Dermis blood vessel endothelial cell (primary cell): Measurements from ENCODE around the gene AGXT. TPM values are rescaled to one million over a fixed set of nuclear protein-coding genes. Genes with fewer than 3 reads are reported as not detected.

Experiments used
- DNase-seq: peaks from one replicate; pipeline ENCODE4 v3.0.0; 2010
- total RNA-seq: library from RNA; depleted of rRNA; stranded (reverse); fragments of >200 nt; gene quantifications from 2 replicates; pipeline ENCODE4 v1.2.3, GENCODE V29; 2014

AGXT gene
- total RNA-seq, 1 donor from 2014 or later, result not detected

DNA sequence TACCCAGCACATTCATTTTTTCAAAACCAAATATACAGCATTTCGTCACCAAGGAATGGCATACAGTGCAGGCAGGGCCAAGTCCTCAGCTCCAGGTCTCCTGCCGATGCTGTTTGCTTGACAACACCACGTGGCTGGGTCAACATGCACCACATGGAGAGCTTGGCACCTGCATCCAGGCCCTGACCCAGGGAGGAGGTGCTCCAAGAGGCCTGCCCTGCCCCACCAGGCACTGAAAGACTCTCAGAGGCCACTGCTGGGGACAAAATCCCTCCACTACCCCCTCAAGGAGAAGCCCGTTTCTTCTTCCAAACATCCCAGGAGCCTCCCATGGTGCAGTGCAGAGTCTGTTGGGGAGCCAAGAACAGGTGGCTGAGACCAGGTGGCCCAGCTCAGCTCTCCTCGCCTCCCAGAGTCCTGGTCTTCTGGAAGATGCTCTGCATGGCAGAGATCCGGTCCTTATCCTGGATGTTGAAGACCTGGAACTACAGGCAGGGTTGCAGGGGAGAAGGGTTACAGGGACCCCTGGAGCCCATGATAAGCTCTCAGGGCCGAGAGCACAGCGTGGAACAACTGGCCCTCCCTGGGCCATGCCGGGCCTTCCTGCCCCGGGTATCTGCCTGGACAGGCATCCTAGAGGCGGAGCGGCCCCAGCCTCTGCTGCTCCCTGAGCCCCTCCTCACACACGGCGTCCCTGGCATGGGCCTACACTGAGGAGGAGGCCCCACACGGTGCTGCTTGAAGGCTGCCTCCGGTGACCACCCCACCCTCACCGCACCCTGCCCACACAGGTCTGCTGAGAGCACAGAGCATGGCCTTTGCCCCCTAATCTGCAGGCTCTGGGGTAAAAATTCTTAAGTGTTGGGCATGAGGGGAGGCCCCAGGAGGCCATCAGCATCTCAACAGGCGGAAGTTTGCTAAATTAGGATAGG lies 18.3 kb downstream of the AGXT start:
- DNase-seq, result no peak

DNA sequence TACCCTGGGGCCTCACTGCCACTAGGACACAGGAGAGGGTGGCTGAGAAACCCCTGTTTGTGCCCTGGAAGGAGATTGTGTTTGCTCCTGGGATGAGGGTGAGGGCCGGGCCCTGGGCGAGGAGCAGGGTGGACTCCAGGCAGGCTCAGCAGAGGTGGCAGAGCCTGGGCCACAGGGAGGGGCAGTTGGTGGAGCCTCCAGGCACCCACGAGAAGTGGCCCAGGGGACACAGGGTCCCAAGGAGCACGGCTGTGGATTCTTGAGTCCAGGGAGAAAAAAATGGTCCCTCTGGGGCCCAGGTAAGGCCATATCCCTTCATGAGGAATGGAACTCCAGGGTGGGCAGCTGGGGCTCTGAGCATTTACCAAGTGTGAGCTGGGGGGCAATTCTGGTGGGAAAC lies 19.0 kb downstream of the AGXT start:
- DNase-seq, result no peak

DNA sequence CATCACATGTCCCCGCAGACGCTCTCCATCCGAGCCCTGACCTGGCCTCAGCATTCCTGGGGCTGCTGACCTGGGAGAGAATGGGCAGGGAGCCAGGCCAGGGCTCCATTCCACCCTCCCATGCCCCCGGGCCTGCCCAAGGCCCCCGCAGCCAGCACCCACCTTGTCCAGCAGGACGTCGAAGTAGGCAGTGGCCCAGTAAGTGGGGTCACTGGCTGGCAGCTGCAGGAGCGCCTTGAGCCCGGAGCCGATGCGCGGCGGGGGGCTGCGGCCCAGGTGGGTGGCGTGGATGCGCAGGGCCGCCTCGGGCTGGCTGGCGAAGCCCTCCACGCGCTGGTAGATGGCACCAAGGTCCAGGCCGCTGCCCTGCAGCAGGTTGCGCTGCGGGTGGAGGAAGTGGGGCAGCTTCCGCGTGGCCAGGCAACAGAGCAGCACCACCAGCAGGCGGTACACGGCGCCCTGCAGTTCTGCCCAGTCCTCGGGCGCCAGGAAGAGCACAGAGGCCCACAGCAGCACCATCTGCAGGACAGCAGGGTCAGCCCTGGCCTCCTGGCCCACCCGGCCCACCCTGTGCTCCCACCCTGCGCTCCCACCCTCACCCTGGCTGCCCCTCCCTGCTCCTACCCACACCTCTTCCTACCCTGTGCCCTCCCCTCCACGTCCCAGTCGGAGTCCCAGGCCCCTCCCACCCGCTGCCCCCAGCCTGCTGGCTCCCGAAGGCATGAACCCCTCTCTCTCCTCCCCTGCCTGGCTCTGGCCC lies 19.7 kb downstream of the AGXT start:
- no peak for DNase-seq

DNA sequence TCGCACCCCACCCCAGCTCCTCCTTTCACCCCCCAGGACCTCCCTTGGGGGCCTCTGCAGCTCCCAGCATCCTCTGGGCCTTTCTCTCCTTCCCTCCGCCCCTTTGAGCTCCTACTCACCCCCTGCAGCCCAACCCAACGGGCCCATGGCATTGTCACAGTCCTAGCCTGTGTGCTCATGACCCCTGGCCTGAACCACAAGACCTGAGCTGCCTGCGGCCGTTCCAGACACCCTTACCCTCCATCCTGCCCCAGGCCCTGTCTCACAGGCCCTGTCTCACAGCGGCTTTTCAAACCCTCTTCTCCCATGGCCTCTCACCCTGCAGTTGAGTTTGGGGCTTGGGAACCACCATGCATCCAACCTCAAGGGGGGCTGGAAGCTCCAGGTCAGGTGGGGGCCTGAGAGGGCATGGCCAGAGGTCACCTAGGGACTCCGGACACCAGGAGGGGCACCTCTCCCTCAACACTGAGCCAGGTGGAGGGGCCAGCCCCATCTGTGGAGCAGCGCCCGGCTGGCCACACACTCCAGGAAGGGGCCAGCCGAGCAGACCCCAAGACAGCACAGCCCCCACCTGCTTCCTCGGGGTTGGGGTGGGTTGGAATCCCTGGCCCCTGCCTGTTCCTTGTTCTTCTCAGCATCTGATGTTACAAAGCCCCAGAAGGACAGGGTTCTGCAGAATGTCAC lies 20.4 kb downstream of the AGXT start:
- no peak for DNase-seq

DNA sequence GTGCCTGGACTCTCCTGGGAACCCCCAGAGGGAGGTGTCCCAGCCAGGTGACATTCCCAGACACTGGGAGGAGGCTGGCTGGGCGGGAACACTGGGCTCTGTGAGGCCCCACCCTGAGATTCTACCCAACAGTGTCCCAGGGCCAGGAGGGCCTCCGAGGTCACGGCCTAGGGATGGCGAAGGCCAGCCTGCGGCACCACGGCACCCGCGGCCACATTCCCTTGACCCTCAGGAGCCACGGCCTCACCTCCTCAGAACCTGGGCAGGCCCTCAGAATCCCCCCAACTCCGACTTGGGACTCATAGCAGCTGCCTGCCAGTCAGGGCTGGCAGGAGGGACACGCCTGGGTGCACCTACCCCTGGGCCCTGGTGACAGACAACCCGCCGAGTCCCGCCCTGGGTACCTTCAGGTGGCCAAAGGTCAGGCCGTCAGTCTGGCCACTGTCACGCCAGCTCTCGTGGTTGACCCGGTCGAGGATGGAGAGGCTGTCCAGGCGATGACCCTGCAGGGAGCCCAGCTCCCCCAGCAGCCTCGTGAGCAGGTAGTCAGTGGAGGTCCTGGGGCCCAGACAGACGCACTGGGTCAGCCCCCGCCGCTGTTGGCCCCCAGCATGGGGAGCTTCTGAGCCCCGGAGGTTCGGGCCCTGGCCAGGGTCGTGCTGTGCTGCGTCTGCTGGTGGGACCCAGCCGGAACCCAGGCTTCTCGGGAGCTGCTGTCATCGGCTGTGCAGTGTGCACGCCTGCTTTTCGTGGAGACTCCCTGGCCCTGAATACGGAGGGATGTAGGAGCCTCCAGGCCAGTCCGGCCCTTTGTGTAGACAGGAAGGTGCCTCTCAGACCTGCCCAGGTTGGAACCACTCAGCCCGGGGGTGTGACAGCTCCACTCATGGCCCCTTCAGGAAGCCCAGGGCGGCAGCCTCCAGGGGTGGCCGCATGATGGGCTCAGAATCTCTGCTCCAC lies 21.3 kb downstream of the AGXT start:
- DNase-seq, result no peak

DNA sequence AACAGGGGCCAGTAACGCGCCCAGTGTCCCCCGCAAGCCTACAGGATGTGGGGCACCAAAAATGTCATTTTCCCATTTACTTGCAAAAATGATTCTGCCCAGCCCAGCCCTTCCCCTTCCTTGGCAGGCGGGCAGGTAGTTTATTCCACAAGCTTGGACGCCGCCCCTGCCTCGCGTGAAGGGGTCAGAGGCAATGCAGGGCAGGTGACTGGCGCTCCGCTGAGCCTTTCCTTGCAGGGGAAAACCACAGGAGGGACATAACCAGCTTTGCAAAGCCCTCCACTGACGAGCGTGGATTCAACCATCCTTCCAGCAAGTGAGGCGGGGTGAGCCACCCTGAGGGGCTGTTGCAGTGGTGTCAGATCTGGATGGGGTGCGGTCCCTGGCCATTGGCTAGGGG lies 22.1 kb downstream of the AGXT start:
- no peak for DNase-seq

DNA sequence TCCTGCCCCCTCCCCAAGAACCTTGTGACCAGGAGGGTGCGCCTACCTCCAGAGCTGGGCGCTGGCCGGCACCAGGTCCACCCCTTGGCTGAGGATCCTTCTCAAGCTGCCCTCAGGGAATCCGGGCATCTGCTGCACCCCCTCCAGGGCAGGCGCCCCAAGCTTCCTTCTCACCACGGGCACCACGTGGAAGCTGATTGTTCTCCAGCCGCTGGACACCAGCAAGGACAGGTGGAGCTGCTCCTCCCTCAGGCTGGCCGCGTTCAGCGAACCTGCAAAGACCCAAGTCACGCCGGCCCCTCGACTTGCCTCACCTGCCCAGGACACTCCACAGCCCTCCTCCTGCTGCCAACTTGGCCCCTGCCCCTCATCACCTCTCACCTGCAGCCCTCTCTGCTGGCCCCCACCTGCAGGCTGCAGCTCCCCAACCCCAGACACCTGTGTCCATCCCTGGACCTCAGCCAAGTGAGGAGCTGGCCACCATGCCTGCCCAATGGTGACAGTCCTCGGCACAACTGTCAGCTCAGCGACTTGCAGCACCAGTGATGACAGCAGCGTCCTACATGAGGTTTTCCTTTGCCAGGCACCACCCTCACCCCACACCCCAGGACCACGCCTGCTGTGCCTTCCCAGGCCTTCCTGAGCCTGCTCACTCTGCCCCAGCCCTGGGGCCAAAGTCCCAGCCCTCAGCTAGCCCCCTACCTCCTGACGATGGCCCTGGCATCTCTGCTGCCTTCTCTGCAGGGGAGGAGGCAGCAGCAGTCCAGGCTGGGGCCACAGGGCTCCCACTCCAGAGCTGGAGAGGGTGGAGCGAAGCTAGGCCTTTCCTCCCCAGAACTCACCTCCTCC lies 23.1 kb downstream of the AGXT start:
- no peak for DNase-seq

DNA sequence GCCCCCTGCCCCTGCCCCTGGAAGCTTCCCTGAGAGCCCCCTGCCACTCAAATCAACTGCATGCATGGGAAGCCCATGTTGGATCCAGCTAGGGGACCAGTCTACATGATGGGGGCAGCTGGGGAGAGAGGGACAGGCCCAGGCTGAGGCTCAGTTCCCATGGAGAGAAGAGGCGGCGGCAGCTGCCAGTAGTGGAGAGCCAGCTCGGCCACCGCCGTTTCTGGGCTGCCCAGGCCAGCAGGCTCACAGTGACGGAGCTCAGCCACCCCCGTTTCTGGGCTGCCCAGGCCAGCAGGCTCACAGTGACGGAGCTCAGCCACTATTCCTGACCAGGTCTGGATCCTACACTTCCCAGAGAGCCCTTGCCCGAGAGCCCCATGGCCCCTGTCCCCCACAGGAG lies 23.7 kb downstream of the AGXT start:
- DNase-seq, result no peak

DNA sequence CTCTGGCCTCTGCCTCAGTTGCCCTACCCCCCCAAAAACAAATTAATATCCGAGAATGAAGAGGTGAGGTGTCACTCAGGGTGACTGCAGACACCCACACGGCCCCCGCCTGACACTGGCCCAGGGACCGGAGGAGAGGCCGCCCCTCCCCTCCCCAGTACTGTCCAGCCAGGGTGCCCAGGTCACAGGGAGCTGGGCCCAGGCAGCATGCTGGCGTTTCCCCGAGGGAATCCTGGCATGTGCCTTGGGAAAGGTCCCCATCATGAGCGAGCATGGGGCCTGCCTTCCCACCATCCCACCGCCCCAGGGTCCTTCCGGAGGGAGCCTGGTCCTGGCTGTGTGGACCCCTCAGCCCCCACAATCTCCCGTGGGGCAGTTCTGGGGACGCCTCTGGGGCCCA lies 24.3 kb downstream of the AGXT start:
- DNase-seq, result no peak

DNA sequence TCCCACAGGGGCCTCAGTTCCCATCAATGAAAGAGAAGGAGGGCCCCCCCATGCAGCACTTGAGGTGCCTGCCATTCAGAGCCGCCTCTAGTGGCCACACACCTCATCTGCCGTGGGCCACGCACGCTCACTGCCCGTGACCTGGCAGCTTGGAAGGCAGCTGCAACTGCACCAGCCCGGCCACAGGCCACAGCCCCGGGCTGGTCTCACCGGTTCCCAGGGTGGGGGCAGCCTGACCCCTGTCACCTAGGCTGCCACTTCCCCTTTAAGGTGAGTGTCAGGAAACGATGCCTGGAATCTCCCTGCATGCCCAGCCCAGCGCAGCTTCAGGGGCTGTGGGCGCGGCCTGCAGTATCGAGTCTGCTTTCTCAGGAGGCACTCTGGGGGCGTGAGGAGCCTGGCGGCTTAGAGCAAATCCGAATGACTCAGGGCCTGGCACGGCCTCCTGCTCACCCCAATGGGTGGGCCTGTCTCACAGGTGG lies 24.8 kb downstream of the AGXT start:
- DNase-seq, result no peak

DNA sequence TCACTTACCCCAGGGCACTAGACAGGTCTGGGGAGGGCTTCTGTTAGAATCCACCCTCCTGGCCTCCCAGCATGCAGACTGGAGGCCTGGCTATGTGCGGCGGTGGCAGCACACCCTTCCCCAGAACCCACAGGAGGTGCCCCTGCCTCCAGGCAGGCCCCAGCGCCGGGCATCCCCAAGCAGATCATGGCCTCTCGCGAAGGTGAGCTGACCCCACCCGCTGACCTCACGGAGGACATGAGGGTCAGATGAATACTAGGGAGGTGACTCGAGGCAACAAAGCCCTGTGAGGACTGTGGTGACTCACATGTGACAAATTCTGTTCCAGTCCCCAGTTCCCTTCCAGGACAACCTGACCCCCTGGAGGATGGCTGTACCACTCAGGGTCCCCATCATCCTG lies 25.4 kb downstream of the AGXT start:
- no peak for DNase-seq

DNA sequence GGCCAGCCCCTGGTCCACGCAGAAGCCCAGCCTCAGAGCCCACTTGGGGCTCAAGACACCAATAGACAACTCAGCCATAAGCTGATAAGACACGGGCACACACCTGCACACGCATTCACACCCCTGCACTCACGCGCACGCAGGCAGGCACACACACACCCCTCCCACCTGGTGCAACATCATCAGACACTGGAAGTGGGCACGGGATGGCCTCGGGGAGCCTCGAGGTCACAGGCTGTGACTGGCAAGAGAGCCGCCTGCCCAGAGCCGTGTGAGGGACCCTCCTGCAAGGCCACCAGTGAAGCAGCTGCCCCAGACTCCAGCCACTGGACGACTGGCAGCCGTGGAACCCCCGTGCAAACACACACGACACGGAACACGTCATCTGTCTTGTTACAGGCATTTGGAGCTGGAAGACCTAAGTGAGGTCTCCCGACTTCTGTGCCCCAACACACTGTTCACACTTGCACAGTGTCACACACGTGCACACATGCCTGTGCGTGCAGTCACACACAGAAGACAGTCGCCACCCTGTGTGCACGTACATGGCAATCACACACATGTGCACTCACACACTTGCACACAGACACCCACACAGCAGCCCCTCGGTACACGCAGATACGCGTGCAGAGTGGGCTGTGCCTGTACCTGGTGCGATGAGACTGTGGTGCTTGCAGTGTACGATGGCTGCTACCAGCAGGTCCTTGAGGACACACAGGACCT lies 26.4 kb downstream of the AGXT start:
- DNase-seq, result no peak

DNA sequence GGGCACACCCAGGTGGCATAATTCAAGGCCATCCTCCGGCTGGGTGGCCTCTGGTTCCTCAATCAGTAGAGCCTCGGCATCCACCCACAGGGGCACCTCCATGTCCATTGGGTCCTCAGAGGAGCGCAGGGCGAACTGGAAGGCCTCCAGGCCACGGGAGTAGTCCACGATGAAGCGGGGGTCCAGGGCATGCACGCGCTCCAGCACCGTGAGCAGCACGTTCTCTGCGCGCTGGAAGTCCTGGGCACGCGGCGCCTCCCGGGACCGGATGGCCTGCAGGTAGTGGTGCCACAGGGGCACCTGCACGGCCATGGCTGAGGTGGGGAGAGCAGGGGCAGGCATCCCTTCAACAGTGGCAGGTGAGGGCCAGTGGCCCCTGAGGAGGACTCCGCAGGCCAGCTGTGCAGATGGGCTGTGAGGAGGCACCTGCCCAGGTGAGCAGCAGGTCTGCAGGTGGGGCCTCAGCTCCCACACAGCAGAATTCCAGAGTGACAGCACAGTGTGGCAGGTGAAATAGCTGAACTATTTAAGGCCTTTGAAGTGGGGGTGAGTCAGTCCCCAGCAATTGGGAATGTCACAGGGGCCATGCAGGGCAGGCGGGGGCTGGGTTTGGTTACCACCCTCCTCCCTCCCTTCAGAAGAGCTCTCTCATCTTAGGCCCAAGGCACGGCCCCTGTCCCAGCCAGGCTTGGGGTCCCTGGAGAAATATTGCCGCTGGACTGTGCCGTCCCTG lies 27.2 kb downstream of the AGXT start, which contains the start of gene MAB21L4:
Gene MAB21L4, minus strand, starts transcription at position 501 of the 733 bp plus-strand sequence. Its CDS starts 159 bp downstream, at position 342.
- DNase-seq, result no peak

DNA sequence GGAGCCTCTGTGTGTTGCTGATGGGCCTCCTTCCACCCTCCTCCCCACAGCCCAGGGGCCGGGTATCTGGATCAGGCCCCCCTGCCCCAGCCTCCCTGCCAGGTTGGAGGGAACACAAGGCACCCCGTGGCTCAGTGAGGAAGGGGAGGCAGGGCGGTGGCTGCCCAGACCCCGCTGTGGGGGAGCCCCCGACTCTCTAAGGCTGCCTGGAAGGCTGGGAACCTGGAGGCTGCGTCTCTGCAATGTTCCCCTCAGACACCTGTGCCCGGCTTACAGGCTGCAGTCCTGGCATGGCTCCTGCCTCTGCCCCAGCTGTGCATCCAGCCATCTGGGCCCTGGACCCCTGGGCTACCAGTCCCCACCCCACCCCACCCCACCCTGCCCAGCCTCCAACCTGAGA lies 27.8 kb downstream of the AGXT start:
- no peak for DNase-seq

DNA sequence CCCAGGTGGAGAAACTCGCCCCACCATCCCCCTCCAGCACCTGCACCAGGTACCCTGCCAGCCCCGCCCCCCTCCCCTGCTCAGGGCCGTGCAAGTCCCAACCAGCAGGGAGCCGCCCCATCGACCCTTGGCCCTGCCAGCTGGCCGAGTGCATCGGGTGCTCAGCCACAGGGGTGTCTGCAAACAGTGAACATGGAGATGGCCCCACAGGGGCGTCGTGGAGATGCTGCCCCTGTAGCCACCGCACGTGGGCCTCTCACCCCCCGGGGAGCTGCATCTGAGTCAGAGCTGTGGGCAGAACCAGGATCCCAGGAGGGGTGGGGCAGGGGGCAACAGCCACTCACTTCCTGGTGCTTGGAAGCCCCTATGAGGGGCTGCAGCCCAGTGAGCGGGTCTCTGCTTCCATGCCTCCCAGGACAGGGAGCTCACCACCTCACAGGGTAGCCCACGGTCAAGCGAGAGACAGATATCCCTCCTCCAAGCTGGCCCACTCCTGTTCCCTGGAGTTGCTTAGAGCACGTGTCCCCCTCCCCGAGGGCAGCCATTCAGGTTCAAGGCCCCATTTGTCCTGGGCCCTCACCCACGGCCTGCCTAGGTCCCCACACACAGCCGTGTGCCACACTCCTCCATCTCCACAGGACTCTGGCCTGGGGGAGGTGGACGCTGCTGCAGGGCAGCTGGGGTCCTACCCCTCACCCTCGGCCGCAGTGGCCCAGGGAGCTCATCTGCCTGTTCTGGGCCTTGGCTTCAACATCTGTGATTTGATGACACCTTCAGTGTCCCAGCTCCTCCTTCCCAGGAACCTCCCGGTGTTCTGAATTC lies 28.5 kb downstream of the AGXT start:
- DNase-seq, result no peak

DNA sequence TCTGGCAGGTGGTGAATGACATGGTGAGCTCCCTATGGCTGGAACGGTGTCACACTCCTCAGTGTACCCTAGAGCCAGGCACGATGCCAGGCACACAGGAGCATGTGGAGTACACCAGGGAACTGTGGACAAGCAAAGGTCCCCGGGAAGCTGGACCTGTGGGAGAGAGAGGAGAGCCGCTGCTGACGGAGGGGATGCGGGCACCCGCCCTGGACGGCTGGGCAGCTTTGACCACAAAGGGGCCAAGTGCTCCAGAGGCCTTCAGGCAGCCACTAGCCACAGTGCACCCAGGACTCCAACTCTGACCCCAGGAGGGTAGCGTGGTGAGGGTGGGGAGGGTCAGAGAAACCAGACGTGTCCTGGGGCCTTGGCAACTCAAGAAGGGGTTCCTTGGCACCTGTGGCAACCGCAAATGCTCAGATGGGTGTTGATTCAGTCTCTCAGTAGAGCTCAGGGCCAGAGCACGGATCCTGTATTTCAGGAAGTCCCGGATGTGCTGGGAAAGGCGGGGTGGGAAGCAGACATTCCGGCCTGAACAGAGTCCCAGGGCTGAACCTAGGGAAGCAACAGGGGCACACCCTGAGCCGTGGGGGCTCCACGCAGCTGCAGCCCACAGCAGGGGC lies 29.6 kb downstream of the AGXT start:
- peak; percentile 68 for DNase-seq

DNA sequence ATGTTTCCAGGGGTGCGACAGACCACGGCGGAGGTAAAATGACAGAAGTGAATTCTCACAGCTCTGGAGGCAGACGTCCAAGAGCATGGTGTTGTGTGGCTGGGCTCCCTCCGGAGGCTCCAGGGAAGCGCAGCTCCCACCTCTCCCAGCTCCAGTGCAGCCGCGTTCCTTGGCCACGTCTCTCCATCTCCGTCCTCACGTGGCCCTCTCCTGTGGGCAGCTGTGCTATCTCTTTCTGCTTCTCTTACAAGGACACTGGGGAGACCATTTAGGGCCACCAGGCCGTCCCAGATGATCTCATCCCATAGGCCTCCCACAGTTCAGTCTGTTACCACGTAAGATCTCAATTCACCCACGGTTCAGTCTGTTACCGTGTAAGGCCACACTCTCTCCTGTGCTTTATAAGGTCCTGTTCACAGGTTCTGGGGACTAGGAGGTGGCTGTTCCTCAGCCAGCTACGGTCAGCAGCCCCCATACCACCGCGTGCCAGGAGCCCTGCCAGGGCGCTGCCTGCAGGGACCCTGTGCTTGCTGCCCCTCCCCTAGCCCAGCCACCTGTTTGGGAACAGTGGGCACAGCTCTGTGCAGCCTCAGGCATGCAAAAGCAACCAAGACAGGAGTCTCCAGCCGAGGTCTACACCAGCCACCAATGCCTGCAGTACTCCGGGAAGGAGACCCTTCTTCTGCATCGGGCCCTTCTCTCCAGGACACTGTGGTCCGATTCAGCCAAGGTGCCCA lies 30.3 kb downstream of the AGXT start:
- DNase-seq, result no peak
